K562 (cell line): ENCODE data around the gene ABCF3. TPM values are rescaled to one million over a fixed set of nuclear protein-coding genes. Genes with fewer than 3 reads are reported as not detected.
A peak's percentile ranks its signal among the peaks of the same experiment; 100 is the strongest.

ENCODE experiments used
- CSDE1 ChIP-seq, 2 experiments: fragments of 450-650 bp; IDR thresholded peaks; 2 replicates each; pipeline ENCODE4 v1.6.1; 2016; ENCODE audit warnings: mild to moderate bottlenecking in 1 of 2
- CTCF ChIP-seq, 3 experiments: IDR thresholded peaks in 2 of 3; conservative IDR thresholded peaks in 1 of 3; 2 replicates each; pipeline ENCODE4 v1.5.1; 2011 to 2012; ENCODE audit warnings: low read length in 3 of 3, mild to moderate bottlenecking in 3 of 3, control low read depth in 2 of 3, improper control_type of control experiment in 1 of 3, inconsistent platforms in 1 of 3, low read depth in 1 of 3, mixed read lengths in 1 of 3, moderate library complexity in 1 of 3; ENCODE audit not compliant: insufficient read depth in 2 of 3
- ERF ChIP-seq: fragments of 450-650 bp; formaldehyde crosslinking; IDR thresholded peaks from 2 replicates; pipeline ENCODE4 v1.4.0; 2020; ENCODE audit warnings: mild to moderate bottlenecking, mixed read lengths
- FOXJ2 ChIP-seq: fragments of 200-800 bp; sonication (Bioruptor generic); IDR thresholded peaks from 2 replicates; pipeline ENCODE4 v1.6.1; 2016; ENCODE audit warnings: missing genetic modification characterization, missing compliant biosample characterization
- FOXP4 ChIP-seq: sonication (generic); formaldehyde crosslinking; IDR thresholded peaks from 2 replicates; pipeline ENCODE4 v1.8.0; 2022; ENCODE audit warnings: mild to moderate bottlenecking, missing genetic modification reagents, borderline replicate concordance
- JUN ChIP-seq, 2 experiments: sonication (generic) in 1 of 2; formaldehyde crosslinking in 1 of 2; IDR thresholded peaks; 2 replicates each; pipeline versions ENCODE4 v1.6.1 to v1.8.0; 2012 to 2022; ENCODE audit warnings: borderline replicate concordance in 2 of 2, mild to moderate bottlenecking in 2 of 2, improper control_type of control experiment in 1 of 2, low read depth in 1 of 2, low read length in 1 of 2, missing genetic modification reagents in 1 of 2
- KDM1A ChIP-seq, 2 experiments: fragments of 450-650 bp; IDR thresholded peaks; 2 replicates each; pipeline ENCODE4 v1.6.1; 2016; ENCODE audit warnings: mild to moderate bottlenecking in 2 of 2
- MBD1 ChIP-seq: fragments of 250-450 bp; sonication (Bioruptor Pico); IDR thresholded peaks from 2 replicates; pipeline ENCODE4 v1.8.0; 2022; ENCODE audit warnings: inconsistent platforms
- MCM7 ChIP-seq, 2 experiments: fragments of 450-650 bp; IDR thresholded peaks; 2 replicates each; pipeline ENCODE4 v1.6.1; 2016 to 2018
- MTA3 ChIP-seq: fragments of 450-650 bp; formaldehyde crosslinking; IDR thresholded peaks from 2 replicates; pipeline ENCODE4 v1.6.1; 2017; ENCODE audit warnings: mild to moderate bottlenecking, borderline replicate concordance
- NCOA4 ChIP-seq: fragments of 450-650 bp; IDR thresholded peaks from 2 replicates; pipeline ENCODE4 v1.6.1; 2018; ENCODE audit warnings: mild to moderate bottlenecking; ENCODE audit not compliant: partially characterized antibody
- PURB ChIP-seq: sonication (generic); formaldehyde crosslinking; IDR thresholded peaks from 2 replicates; pipeline ENCODE4 v1.9.0; 2021; ENCODE audit warnings: low read depth, mild to moderate bottlenecking, missing genetic modification reagents
- RB1 ChIP-seq: fragments of 450-650 bp; IDR thresholded peaks from 2 replicates; pipeline ENCODE4 v1.6.1; 2017; ENCODE audit warnings: low read depth, mild to moderate bottlenecking
- ZC3H8 ChIP-seq: fragments of 450-650 bp; IDR thresholded peaks from 2 replicates; pipeline ENCODE4 v1.6.1; 2017
- ZFX ChIP-seq: sonication (generic); formaldehyde crosslinking; IDR thresholded peaks from 2 replicates; pipeline ENCODE4 v1.8.0; 2022; ENCODE audit warnings: mild to moderate bottlenecking, missing genetic modification reagents, moderate library complexity
- ZNF134 ChIP-seq: fragments of 250-450 bp; sonication (Bioruptor Pico); conservative IDR thresholded peaks from 2 replicates; pipeline ENCODE4 v1.4.0; 2020
- ZNF384 ChIP-seq: IDR thresholded peaks from 2 replicates; pipeline ENCODE4 v1.6.1; 2012; ENCODE audit warnings: low read depth, low read length, improper control_type of control experiment
- ZNF507 ChIP-seq: conservative IDR thresholded peaks from 2 replicates; pipeline ENCODE4 v1.6.1; 2017; ENCODE audit warnings: missing genetic modification characterization, missing compliant biosample characterization
- polyA plus RNA-seq, 8 experiments: library from polyadenylated mRNA; depleted of rRNA in 4 of 8; stranded (reverse) in 5 of 8; unstranded in 3 of 8; fragments of >200 nt; fragmentation: Nextera tagmentation in 2 of 8; fragmentation: Illumina TruSeq in 1 of 8; extraction: Ambion mirVana in 2 of 8; extraction: Trizol in 1 of 8; gene quantifications; 2 replicates each; pipeline versions ENCODE4 v1.2.1 to v1.2.3, GENCODE V29; 2011 to 2014; ENCODE audit warnings: inconsistent platforms in 1 of 8, missing spikeins in 1 of 8
- total RNA-seq, 7 experiments: library from RNA; depleted of rRNA in 6 of 7; stranded (reverse); fragments of >200 nt in 6 of 7; fragmentation: Illumina TruSeq in 2 of 7; extraction: Trizol in 2 of 7; gene quantifications; 2 replicates each; pipeline versions ENCODE4 v1.2.1 to v1.2.3, GENCODE V29; 2011 to 2021; ENCODE audit warnings: low replicate concordance in 1 of 7
- TF ChIP-seq, protein P1 (sequence below): fragments of 450-650 bp; IDR thresholded peaks from 2 replicates; pipeline ENCODE4 v1.7.1; 2018; ENCODE audit warnings: mild to moderate bottlenecking, low read depth; ENCODE audit not compliant: partially characterized antibody

ABCF3 gene
- total and polyA plus RNA-seq, 9 of the 15 experiments (the other 6 are each of a cell fraction or from before 2014, with no cell fraction given) = 6.7 to 77.9 (median 45.1) TPM

DNA sequence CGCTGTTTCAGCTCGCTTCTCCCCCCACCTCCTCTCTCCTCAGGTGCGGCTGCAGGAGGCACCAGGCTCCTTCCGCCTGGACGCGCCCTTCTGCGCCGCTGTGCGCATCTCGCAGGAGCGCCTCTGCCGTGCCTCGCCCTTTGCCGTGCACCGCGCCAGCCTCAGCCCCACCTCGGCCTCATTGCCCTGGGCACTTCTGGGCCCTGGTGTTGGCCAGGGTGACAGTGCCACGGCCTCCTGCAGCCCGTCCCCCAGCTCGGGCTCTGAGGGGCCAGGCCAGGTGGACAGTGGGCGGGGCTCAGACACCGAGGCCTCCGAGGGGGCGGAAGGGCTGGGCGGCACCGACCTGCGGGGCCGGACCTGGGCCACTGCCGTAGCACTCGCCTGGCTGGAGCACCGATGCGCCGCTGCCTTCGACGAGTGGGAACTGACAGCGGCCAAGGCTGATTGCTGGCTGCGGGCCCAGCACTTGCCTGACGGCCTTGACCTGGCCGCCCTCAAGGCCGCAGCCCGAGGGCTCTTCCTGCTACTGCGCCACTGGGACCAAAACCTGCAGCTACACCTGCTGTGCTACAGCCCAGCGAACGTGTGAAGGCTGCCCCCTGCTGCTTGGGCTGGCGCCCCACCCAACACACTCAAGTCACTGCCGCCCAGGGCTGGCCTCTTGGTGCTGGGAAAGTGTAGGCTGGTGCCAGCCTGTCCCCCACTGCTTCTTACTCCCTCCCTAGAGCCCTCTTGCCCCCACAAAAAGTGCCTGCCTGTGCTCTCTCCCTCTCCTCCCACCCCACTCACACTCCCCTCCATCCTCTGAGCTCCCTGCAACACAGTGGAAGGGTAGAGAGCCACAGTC is 55.7 kb downstream of the ABCF3 start (continued):
- TF ChIP-seq PURB (CRISPR knock-in tag) (no peak), CSDE1 (IDR thresholded peaks at IDR 0.05) (no peak), ZC3H8 (no peak), MBD1 (no peak), FOXJ2 (tag) (no peak), KDM1A (IDR thresholded peaks at IDR 0.05) (peak in 1 of 2 experiments; percentile 35; a peak in 1 of 4 replicates), RB1 (peak; percentile 66), FOXP4 (no peak), MTA3 (no peak), MCM7 (IDR thresholded peaks at IDR 0.05) (no peak), ZNF507 (tag) (no peak), ERF (CRISPR knock-in tag) (peak; percentile 85; the same call in 1 of the 2 replicates), NCOA4 (no peak), ZNF134 (CRISPR knock-in tag) (no peak), ZFX (CRISPR knock-in tag) (peak; percentile 52), ZNF384 (peak; percentile 21; the same call in 1 of the 2 replicates), CTCF (IDR thresholded peaks at IDR 0.05 in 2 of 3, conservative IDR thresholded peaks at IDR 0.05 in 1 of 3; ENCODE audit: insufficient read depth in 2 of 3, low read depth in 1 of 3, low read length in 3 of 3) (peak; percentile 79 to 93 (median 84)), JUN (IDR thresholded peaks at IDR 0.05; ENCODE audit: borderline replicate concordance, low read depth, low read length) (no peak), JUN (CRISPR knock-in tag; IDR thresholded peaks at IDR 0.05; ENCODE audit: borderline replicate concordance) (0 out of 2 replicates have a peak, but pooled peaks have one; percentile 26)
- TF ChIP-seq, protein P1, sequence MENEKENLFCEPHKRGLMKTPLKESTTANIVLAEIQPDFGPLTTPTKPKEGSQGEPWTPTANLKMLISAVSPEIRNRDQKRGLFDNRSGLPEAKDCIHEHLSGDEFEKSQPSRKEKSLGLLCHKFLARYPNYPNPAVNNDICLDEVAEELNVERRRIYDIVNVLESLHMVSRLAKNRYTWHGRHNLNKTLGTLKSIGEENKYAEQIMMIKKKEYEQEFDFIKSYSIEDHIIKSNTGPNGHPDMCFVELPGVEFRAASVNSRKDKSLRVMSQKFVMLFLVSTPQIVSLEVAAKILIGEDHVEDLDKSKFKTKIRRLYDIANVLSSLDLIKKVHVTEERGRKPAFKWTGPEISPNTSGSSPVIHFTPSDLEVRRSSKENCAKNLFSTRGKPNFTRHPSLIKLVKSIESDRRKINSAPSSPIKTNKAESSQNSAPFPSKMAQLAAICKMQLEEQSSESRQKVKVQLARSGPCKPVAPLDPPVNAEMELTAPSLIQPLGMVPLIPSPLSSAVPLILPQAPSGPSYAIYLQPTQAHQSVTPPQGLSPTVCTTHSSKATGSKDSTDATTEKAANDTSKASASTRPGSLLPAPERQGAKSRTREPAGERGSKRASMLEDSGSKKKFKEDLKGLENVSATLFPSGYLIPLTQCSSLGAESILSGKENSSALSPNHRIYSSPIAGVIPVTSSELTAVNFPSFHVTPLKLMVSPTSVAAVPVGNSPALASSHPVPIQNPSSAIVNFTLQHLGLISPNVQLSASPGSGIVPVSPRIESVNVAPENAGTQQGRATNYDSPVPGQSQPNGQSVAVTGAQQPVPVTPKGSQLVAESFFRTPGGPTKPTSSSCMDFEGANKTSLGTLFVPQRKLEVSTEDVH = no peak
